ENCODE results near the gene PRM2.
A peak's percentile ranks its signal among the peaks of the same experiment; 100 is the strongest.
"Not testable (repeated sequence)": the region's sequence is repeated elsewhere in the genome, so short reads cannot be mapped to it uniquely, and the experiment has no call there.

Gene PRM2

DNA sequence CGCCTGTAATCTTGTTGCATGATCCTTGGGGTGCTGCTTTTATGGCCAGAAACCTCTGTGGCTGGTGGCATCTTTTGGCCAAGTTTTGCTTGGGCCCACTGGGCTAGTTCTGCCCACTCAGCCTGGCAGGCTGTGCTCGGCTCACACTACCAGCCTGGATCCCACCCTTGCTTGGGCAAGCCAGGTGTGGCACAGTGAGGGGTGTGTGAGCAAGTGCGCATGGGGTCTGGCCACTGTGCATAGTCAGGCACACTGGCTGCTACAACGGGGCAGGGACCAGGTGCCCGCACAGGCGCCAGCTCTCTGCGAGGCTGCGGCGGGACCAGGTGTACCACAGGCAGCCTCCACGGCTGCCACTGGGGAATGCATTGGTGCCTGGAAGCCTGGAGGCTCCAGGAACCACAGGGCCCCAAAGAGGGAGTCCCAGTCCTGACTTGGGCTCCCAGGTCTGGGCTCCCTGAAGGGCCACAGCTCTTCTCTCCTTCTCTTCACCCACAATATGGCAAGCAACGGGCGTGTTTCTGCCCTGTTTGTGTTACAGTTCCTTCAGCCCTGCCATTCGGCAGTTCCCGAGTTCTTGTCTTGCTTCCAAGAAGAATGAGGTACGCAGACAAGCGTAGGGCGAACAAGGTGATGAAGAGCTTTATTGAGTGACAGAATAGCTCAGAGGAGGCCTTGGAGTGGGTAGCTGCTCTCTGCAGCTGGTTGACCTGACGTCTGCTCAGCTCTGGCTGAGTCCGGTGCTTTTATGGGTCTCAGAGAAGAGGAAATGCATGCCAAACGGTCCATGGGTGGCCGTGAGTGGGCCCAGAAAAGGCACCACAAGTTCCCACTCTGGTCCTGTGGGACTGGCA lies 31.6 kb upstream of the PRM2 start:
- no peak for DNase-seq

DNA sequence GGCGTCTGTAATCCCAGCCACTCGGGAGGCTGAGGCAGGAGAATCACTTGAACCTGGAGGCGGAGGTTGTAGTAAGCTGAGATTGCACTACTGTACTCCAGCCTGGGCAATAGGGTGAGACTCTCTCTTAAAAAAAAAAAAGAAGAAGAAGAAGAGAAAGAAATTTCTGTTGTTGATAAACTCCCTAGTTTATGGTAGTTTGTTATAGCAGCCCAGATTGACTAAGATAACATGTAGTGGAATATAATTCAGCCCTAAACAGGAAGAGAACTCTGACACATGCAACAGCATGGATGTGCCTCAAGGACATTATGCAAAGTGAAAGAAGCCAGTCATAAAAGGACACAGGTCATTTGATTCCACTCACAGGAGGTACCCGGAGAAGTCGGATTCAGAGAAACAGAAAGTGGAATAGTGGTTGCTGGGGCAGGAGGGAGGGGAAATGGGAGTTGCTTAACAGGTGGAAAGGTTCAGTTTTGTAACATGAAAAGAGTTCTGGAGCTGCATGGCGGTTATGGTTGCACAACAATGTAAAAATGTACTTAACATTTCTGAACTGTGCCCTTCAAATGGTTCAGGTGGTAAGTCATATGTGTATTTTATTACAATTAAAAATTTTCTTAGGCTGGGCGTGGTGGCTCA lies 30.8 kb upstream of the PRM2 start:
- DNase-seq = no peak

DNA sequence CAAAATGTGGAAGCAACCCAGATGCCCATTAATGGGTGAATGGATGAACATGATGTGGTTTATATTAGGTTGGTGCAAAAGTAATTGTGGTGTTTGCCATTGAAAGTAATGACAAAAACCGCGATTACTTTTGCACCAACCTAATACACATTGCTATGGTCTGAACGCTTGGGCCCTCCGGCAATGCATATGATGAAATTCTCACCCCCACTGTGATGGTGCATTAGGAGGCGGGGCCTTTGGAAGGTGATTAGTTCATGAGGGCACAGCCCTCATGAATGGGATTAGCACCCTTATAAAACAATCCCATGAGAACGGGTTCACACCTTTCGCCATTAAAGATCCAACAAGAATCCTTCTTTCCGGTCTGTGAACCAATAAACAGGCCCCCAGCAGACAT lies 30.1 kb upstream of the PRM2 start:
- DNase-seq = no peak

DNA sequence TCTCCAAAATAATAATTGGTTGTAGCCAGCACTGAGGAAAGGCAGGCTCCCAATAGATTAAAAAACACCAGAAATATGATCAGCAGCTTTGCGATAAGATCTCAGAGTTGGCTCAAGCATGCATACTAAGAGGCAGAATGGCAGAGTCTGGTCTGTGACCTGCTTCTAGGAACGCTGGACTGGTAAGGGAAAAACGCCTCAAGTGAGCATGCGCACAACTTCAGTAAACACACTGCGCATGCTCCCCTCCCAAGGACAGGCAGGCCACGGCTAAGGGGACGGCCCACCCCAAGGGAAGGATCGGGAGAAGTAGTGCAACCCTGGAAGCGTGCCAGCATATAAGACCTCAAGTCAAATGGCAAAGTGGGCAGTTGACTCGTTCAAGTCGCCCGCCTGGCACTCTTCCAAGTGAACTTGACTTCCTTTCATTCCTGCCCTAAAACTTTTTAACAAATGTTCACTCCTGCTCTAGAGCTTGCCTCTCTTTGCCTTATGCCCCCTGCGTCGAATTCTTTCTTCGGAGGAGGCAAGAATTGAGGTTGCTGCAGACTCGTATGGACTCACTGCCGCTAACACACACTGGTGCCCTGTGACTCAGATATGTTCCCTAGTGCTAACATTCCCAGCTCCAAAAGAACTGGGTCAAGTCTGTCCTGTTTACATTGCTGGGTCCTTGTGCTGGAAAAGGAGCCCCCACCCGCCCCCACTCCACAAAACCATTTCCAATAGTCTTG lies 27.3 kb upstream of the PRM2 start:
- no peak for DNase-seq

- DNase-seq = no peak
Measured at GRCh38 chr16:11302977-11303376, 26.7 kb upstream of the PRM2 start.

GRCh38 chr16:11301645-11302501 lies 25.6 kb upstream of the PRM2 start:
- DNase-seq = no peak

DNA sequence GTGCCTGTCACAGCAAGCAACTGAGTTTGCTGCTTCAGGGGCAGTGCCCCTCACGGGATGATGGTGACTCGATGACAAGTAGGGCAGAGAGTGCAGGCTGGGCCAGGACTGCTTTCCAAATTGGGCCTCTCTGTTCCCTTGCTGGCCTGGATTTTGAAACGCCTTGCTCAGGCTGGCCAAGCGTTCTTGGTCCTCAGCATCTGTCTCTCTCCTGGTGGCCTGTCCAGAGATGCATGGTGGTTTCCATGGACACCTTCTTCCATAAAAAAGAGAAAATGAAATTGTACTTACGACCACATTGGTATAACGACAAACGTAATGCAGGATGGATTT lies 24.2 kb upstream of the PRM2 start:
- DNase-seq = no peak

- DNase-seq = no peak
Measured at GRCh38 chr16:11299865-11300559, 23.7 kb upstream of the PRM2 start.

DNA sequence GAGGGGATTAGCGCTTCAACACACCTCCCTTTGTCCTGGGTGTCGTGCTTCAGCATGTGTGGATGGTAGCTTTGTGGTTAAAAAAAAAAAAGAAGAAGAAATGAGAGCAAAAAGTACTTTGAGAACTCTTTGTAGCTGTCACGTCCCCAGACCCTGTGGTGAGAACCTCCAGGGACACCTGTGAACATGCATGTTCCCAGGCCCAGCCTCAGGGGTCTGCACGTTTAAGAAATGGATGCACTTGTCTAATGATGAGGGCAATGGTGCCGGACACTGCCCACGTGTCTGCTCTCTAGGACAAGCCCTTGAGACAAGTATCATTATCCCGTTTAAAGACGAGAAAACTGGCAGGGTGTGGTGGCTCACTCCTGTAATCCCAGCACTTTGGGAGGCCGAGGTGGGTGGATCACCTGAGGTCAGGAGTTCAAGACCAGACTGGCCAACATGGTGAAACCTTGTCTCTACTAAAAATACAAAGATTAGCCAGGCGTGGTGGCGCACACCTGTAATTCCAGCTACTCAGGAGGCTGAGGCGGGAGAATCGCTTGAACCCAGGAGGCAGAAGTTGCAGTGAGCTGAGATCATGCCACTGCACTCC lies 22.8 kb upstream of the PRM2 start:
- DNase-seq = not testable (repeated sequence)

- DNase-seq = no peak
Measured at GRCh38 chr16:11298143-11298900, 22.0 kb upstream of the PRM2 start.

GRCh38 chr16:11297492-11298142 lies 21.3 kb upstream of the PRM2 start:
- DNase-seq = peak in 55 of 56 donors; percentile 9 to 82 (median 55)

DNA sequence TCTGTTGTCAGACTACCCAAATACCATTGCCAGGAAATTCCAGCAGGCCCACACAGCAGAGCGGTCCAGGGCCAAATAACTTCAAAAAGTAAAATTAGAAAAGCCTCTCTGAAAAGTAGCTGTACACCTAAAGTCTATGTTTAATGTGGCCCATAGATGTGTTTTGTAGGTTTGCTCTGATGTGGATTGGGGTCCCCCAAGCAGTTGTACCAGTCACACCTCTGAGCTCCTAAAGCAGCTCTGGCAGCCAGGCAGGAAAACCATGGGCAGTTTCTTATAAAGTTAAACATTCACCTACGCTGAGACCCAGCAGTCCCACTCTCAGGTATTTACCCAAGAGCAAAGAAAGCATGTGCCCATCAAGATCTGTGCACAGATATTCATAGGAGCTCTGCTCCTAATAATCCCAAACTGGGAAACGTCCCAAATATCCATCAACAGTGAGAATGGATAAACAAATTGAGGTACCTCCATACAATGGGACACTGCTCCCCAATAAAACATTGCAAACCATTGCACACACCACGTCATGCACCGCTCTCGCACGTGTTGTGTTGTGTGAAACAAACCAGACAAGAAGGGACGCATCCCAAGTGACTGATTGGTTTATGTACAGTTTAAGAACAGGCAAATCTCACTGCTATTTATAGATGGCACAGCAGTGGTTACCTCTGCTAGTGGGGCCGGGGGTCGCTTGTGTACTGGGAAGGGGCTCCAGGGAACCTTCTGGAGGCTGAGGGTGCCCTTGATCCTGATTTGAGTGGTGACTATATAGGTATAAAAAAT lies 20.6 kb upstream of the PRM2 start:
- no peak for DNase-seq

- no peak for DNase-seq
Measured at GRCh38 chr16:11296351-11296705, 20.0 kb upstream of the PRM2 start.

DNA sequence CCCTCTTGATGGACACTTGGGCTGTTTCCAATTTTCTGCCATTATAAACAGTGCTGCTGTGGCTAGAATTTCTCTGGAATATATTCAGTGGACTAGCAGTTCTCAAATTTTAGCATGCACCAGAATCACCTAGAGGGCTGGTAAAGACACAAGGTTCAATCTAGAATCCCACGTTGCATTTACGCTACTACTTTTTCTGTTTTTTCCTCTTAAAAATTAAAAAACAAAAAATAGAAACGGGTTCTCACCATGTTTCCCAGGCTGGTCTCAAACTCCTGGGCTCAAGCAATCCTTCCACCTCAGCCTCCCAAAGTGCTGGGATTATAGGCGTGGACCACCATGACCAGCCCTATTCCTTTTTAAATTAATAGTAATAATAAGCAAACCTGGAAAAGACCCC lies 19.4 kb upstream of the PRM2 start:
- no peak for DNase-seq

- DNase-seq = no peak
Measured at GRCh38 chr16:11292076-11292748, 15.9 kb upstream of the PRM2 start.

DNA sequence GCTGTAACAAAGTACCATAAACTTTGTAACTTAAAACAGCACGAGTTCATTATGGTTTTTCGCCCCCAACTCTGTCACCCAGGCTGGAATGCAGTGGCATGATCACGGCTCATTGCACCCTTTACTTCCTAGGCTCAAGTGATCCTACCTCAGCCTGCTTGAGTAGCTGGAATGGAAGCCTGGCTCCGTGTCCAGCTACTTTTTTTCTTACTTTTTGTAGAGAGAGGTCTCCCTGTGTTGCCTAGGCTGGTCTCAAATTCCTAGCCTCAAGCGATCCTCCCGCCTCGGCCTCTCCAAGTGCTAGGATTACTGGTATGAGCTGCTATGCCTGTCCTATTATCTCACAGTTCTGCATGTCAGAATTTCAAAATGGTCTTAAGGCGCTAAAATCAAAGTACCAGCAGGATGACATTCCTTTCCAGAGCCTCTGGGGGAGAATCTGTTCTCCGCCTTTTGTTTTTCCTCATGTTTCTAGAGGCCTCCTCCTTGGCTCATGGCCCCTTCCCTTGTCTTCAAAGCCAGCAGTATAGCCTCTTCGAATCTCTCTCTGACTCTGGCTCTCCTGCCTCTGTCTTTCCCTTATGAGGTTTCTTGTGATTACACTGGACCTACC lies 14.9 kb upstream of the PRM2 start:
- DNase-seq = no peak

Data from nucleus accumbens (tissue), 56 donors.